ENCODE results near the gene ZFAND3.

ZFAND3 gene

DNA sequence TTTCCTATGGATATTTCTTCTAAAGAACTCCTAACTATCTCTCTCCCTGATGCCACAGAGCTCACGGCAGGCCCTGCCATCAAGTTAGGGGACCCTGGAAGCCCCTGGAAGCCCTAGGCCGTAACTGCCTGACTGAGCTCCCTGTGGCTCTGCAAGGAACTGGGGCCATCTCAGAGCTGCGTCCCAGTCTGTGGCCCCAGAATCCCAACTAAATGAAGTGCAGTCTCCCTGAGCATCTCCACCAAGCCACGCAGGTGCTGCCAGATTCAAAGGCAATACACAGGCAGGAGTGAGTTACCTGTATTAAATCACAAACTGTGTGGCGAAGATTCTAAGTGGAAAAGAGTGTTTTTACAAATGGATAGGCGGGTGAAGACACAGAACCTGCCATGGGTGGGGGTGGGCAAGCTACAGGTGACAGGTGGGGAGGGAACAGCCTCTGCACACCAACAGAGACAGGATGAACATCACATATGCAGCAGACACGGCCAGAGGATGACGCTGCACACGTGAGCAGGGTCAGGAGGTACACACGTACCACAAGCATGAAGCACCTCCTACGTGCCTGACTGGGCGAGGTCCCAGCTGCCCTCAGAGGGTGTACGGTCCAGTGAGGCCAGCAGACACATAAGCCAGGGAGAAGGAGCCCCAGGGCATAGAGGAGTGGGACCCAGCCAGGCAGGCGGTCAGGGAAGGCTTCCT is 358.5 kb downstream of the ZFAND3 start:
- no peak for DNase-seq (ENCODE audit: low read depth)
- TF ChIP-seq, protein P1, sequence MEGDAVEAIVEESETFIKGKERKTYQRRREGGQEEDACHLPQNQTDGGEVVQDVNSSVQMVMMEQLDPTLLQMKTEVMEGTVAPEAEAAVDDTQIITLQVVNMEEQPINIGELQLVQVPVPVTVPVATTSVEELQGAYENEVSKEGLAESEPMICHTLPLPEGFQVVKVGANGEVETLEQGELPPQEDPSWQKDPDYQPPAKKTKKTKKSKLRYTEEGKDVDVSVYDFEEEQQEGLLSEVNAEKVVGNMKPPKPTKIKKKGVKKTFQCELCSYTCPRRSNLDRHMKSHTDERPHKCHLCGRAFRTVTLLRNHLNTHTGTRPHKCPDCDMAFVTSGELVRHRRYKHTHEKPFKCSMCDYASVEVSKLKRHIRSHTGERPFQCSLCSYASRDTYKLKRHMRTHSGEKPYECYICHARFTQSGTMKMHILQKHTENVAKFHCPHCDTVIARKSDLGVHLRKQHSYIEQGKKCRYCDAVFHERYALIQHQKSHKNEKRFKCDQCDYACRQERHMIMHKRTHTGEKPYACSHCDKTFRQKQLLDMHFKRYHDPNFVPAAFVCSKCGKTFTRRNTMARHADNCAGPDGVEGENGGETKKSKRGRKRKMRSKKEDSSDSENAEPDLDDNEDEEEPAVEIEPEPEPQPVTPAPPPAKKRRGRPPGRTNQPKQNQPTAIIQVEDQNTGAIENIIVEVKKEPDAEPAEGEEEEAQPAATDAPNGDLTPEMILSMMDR (conservative IDR thresholded peaks at IDR 0.05; ENCODE audit: control insufficient read depth, insufficient read depth, low read depth, low read length) = no peak
- H3K4me3 ChIP-seq (ENCODE audit: control insufficient read depth, low read depth, low read length) = no peak overlapping the region

DNA sequence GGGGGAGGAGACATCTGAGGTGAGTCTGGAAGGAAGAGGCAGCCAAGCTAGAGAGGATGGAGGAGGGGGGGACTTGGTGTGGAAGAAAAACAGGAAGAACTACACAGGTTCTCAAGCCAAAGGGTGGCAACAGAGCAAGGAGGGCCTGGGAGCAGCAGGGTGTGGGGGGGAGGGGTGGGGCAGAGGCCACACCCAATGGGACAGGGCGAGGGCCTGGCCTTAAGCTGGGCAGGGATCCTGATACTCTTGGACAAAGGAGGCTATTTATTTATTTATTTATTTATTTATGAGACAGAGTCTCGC is 359.0 kb downstream of the ZFAND3 start:
- TF ChIP-seq, protein P1 (conservative IDR thresholded peaks at IDR 0.05; ENCODE audit: control insufficient read depth, insufficient read depth, low read depth, low read length) = no peak
- no peak for DNase-seq (ENCODE audit: low read depth)
- H3K4me3 ChIP-seq (ENCODE audit: control insufficient read depth, low read depth, low read length) = no peak overlapping the region

DNA sequence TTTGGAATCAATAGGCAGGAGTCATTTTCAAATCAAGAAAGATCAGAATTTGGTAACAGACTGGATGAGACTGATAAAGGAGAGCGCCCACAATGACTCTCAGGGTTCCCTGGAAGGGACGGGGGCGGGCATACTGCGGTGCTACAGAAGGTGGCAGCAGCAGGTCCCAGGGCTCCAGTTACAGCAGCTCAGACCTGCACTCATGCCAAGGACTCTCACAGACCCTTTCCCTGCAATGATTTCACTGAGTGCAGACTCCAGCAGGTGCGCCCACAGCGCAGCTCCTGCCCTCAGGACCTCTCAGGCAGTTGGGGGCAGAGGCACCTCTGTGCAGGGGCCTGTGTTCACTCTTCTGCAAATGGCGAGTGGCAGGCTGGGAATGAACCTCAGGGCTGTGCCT is 359.8 kb downstream of the ZFAND3 start:
- no peak overlapping the region for H3K4me3 ChIP-seq (ENCODE audit: control insufficient read depth, low read depth, low read length)
- TF ChIP-seq, protein P1 (conservative IDR thresholded peaks at IDR 0.05; ENCODE audit: control insufficient read depth, insufficient read depth, low read depth, low read length) = no peak
- DNase-seq (ENCODE audit: low read depth) = no peak

DNA sequence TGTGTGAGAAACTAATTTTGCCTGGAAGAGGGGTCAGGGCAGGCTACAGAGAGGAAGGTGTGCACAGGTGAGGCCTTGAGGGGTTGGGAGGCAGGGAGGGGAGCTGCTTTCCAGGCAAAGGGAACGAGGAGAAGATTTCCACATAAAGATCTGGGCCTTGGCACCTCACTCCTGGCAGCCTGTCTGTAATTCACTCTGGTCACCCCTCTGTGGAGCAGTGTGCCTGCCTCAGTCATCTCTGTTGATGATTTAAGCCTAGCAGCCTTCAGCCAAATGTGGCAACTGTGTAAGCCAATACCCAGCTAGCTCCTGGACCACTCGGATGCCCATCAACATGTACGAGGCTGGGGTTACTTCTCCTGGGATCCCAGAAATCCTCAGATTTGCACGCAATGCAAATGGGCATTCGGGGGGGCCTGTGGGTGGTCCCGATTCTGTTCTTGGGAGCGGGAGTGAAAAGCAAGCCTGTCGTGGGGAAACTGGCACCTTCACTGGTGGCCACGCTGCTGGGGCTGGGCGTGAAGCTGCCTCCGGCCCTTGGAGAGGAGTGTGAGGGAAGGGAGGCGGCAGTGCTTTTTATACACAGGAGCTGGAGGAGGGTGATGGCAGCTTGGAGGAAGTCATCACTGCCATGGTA is 360.4 kb downstream of the ZFAND3 start:
- TF ChIP-seq, protein P1 (conservative IDR thresholded peaks at IDR 0.05; ENCODE audit: control insufficient read depth, insufficient read depth, low read depth, low read length) = no peak
- H3K4me3 ChIP-seq (ENCODE audit: control insufficient read depth, low read depth, low read length) = no peak overlapping the region
- no peak for DNase-seq (ENCODE audit: low read depth)

DNA sequence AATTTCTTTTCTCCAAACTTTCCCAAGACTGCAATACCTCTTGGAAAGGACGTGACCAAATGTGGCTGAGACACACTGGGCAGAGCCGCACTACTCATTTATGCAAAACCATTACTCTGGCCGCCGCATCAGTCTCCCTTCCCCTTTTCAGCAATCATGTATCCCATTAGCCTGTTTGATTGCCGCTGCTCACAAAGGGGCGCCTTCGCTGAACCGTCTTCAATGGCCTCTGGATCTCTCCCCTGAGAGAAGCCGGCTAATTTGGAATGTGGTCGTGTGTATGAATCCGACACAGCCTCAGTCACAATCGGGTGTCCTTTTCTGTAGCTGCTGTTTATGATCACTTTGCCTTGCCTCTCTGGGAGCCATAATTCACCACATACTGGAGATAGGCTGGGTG is 361.1 kb downstream of the ZFAND3 start:
- TF ChIP-seq, protein P1 (conservative IDR thresholded peaks at IDR 0.05; ENCODE audit: control insufficient read depth, insufficient read depth, low read depth, low read length) = no peak
- no peak for DNase-seq (ENCODE audit: low read depth)
- H3K4me3 ChIP-seq (ENCODE audit: control insufficient read depth, low read depth, low read length) = no peak overlapping the region

DNA sequence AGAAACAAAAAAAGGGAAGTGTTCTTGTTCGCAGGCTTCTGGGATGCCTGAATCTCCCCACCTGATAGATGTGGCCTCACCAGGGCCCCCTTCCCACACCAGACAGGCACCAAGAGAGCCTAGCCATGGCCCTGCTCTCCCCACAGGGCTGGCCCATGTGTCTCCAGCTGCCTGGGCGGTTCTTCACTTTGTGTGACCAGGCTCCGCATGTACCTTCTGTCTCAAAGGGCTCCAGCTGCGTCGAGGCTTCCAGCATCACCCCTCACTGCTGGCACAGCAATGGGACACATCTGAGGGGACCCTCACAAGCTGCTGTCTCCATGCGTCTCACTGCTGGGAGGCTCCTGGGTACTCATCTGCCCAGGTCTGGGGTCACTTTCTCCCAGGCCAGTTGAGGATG is 362.9 kb downstream of the ZFAND3 start:
- TF ChIP-seq, protein P1 (conservative IDR thresholded peaks at IDR 0.05; ENCODE audit: control insufficient read depth, insufficient read depth, low read depth, low read length) = no peak
- DNase-seq (ENCODE audit: low read depth) = no peak
- no peak overlapping the region for H3K4me3 ChIP-seq (ENCODE audit: control insufficient read depth, low read depth, low read length)
